RKO (cell line): ENCODE results near the gene PAOX.

ENCODE experiments used
- DNase-seq: peaks from one replicate; pipeline ENCODE4 v3.0.0-alpha.2; 2016; ENCODE audit warnings: low spot score

The PAOX gene

GRCh38 chr10:133349577-133350011, 29.5 kb upstream of the PAOX start:
- DNase-seq, result no peak

GRCh38 chr10:133350283-133350949, 28.6 kb upstream of the PAOX start:
- DNase-seq, result no peak

DNA sequence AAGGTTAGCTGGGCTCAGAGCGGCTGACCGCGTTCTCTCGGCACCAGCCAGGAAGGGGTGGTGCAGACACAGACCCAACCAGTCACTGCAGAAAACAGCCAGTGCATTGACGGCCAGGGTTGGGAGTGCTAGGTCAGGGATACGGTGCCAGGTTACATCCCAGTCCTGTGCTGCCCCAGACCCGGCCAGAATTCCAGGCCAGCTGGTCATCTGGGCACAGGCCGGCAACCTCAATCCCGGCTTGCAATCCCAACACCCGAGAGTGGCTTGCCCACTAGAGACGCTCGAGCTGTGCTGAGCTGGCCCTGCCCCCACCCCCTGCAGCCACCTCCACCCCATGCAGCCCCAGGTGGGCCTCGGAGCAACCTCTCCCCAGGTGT, 28.1 kb upstream of the PAOX start:
- DNase-seq, result no peak

- DNase-seq, result no peak
These were observed 27.4 kb upstream of the PAOX start for GRCh38 chr10:133351408-133352318.

DNA sequence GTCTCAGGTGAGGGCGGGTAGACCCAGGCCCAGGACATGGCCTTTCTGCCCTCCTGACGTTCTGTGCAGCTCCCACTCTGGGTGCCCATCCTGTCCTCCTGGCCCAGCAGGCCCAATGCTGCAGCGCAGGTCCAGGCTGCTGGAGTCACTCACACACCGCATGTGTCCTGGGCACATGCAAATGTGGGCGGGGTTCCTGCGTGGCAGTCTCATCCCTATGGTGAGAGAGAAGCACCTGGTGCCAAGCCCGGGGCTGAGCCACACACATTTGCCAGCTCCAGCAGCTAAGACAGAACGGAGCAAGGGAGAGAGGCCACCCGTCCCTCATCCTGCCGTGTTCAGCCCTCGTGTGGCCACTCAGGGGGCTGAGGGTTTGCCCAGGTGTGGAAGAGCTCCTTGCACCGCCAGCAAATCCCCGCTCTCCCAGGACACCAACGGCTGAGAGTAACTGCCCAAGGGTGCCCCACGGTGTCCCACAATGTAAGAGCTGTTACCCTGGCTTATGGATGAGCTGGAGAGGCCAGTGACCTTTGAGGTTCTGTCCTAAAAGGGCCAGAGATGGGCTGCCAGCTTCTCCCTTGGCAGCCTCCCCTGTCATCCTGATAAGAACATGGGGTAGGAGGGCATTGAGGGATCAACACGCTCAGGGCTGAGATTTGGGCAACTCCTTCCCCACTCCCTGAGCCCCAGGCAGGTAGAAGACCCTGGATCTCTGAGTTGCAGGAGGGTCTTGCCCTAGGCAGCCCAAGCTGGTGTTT, 25.7 kb upstream of the PAOX start:
- DNase-seq, result no peak

DNA sequence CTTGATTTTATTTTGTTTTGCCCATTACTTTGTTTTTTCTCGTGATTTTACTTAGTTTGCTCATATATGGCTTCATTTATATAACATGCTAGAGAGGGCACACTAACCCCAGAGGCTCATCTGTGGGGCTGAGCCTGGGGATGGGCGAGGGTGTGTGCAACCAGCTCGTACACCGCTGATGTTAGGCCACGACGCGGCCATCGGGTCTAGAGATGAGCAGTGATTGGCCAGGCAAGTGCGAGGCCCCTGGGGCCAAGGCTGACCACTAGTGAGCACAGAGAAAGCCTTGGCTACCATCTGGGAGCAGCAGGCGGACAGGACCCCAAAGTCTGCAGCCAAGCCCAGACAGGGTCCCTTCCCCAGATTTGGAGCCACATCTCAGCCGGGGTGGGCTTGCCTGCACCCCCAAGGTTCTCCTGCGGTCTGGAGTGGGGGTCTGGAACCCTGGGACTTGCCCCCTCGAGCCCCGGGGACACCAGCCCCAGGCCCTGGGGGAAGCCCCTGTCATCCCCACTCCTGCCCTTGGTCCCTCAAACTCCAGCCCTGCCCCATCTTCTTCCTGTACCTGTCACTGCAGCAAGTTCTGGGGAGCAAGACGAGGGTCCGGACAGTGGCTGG, 25.0 kb upstream of the PAOX start:
- DNase-seq, result no peak

GRCh38 chr10:133354672-133355240, 24.3 kb upstream of the PAOX start:
- no peak for DNase-seq

DNA sequence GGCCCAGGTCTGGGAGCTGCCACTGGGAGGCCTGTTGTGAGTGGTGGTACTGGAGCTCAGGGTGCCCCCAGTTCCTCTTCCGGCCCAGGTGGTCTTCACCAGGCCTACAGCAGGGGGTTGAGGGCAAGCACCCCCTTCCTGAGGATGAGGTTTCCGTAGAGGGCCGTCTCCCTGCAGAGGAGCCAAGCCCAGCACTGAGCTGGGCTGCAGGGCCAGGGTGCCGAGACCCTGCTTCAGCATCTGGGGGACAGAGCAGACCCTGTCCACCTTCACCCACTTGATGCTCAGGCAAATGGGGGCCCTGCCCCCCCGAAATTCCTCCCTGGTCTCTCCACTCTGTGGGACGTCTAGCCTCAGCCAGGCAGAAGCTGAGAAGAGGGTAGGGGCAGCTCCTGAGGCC, 23.8 kb upstream of the PAOX start:
- DNase-seq, result no peak

- DNase-seq, result no peak
These were observed 23.1 kb upstream of the PAOX start for GRCh38 chr10:133355991-133356390.

- DNase-seq, result no peak
These were observed 22.3 kb upstream of the PAOX start for GRCh38 chr10:133356549-133357284.

DNA sequence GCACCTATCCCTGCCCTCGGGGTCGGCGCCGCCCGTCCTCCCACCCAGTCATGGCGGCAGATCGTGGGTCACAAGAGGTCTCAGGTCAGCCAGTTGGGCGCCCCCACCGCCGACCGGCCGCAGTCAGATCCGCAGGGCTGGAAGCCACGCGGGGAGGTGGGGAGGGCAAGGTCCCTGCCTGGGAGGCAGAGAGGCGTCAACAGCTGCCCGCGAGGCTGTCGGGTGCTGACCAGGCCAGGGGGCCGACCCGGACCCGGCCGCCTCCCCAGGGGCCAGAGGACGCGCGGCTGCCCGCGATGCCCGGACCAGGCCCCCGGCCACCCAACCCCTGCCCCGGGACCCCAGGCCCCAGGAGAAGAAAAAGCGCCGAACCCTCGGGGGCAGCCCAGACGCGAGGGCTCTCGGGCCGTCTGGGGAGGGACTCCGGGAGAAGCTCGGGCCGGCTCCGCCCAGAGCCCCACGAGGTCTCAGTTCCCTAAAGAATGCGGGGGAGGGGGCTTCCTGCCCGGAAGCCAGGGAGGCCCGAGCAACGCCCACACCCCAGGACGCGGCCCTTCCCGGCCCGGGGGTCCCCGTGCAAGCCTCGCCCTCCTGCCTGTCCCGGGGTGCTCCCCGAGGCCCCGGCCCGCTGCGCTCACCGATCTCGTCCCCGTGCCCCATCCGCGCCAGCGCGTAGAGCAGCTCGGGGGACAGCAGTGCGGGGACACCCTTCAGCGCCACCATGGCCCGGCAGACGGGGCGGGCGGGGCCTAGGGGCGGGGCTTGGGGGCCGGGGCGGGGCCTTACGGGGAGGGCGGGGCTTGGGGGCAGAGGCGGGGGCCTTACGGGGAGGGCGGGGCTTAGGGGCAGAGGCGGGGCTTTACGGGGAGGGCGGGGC, 21.5 kb upstream of the PAOX start, which contains the start of gene FUOM:
TSS of gene FUOM (minus strand) at position 735 of the 877 bp plus-strand sequence. CDS start at position 723, 12 bp downstream.
- DNase-seq, result no peak

- DNase-seq, result no peak
These were observed 20.7 kb upstream of the PAOX start for GRCh38 chr10:133358162-133358924.

DNA sequence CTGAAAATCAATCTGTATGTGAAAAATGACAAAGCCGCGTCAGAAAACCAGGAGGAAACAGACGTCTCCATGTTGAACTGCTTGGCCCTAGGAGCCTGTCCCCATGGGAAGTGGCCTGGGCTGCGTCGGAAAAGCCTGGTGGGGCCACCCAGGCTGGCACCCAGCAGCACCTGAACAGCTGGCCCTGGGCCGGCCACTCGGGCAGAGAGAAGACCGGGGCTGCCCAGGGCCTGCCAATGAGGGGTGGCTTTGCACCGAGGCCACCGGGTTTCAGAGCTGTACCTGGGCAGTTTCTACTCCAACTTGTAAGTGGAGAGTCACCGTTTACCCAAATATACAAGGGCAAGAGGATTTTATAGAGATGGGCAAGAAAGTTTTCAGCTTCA, 20.1 kb upstream of the PAOX start:
- no peak for DNase-seq

DNA sequence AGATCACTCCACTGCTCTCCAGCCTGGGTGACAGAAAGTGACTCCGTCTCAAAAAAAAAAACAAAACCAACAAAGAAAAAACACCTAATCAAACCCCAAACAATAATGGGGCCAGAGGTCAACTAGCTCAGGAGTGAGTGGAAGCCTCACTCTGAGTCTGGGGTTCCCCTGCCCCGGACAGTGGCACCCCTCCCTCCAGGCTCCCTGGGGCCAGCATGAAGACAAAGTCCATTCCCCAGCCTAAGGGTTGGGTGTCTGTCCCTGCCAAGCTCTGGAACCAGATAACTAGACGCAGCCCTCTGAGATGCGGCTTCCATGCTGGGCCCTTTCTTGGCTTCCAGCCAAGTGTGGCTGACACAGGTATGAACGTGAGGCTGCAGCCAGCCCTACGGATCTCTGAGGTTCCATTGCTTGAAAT, 19.5 kb upstream of the PAOX start:
- DNase-seq, result no peak

GRCh38 chr10:133359972-133360610, 19.0 kb upstream of the PAOX start:
- DNase-seq, result no peak

- no peak for DNase-seq
These were observed 17.8 kb upstream of the PAOX start for GRCh38 chr10:133361227-133361626.

DNA sequence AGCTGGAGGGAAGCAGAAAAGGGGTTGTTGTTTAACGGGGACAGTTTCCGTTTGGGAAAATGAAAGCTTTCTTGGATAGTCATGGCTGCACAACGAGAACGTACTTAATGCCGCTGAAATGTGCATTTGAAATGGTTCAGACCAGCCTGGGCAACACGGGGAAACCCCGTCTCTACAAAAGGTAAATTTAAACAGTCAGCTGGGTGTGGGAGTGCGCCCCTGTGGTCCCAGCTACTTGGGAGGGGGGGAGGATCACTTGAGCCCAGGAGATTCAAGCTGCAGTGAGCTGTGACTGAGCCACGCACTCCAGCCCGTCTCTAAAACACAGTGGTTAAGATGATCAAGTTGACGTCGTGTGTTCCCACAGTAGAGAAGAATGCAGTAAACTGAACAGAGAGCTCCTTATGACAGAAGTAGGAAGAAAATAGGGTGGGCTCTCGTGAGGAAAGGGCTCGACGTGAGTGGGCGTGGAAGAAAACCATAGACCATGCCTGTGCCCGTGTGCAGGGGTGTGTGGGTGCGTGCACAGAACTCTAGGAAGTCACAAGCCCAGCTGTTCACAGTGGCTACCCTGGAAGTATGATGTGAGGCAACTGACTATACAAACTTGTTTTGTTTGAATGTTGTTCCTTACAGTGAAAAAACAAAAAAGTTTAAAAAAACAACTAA, 17.2 kb upstream of the PAOX start:
- DNase-seq, result no peak

DNA sequence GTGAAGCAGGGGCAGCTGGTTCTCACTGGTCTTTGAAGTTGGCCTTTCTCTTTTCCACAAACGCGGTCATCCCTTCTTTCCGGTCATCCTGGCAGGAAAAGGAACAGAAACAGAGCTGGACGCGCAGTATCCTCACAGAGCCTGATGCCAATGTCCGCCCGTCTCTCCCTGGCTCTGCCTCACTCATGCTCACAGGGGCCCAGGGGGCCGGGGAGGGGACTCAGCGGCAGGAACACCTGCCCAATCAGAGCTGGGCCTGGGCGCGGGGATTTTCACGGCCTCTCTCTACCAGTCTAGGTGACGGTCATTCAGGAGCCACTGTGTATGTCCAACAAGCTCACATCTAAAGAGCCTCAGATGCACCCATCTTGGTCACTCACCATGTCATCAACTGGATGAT, 16.2 kb upstream of the PAOX start:
- no peak for DNase-seq
